Activated CD4-positive, alpha-beta T cell treated with anti-CD3 and anti-CD28 coated beads, Interleukin-2, amount 50 U/mL, for 4 hours (primary cell): Measurements from ENCODE around the gene AGPS.
"Not testable (repeated sequence)": the region's sequence is repeated elsewhere in the genome, so short reads cannot be mapped to it uniquely, and the experiment has no call there.

Experiments
- DNase-seq, 2 experiments: peaks; one replicate each; pipeline ENCODE4 v3.0.0-alpha.2; 2020

AGPS gene

GRCh38 chr2:177476897-177477296, 84.3 kb downstream of the AGPS start:
- DNase-seq = no peak

GRCh38 chr2:177478029-177478428, 85.5 kb downstream of the AGPS start:
- DNase-seq = no peak

GRCh38 chr2:177478907-177479306, 86.3 kb downstream of the AGPS start:
- DNase-seq = no peak

GRCh38 chr2:177482195-177482594, 89.6 kb downstream of the AGPS start:
- DNase-seq = no peak

GRCh38 chr2:177483531-177483930, 91.0 kb downstream of the AGPS start:
- DNase-seq = no peak

- no peak for DNase-seq
Measured at GRCh38 chr2:177484180-177484795, 91.7 kb downstream of the AGPS start.

GRCh38 chr2:177485657-177486056, 93.1 kb downstream of the AGPS start:
- not testable (repeated sequence) for DNase-seq

- DNase-seq = no peak
Measured at GRCh38 chr2:177489719-177490301, 97.2 kb downstream of the AGPS start.

GRCh38 chr2:177495945-177496344, 103.4 kb downstream of the AGPS start:
- DNase-seq = no peak

GRCh38 chr2:177496921-177497320, 104.3 kb downstream of the AGPS start:
- DNase-seq = no peak

- no peak for DNase-seq
Measured at GRCh38 chr2:177501186-177501585, 108.6 kb downstream of the AGPS start.

GRCh38 chr2:177506505-177506904, 113.9 kb downstream of the AGPS start:
- no peak for DNase-seq

GRCh38 chr2:177506998-177507397, 114.4 kb downstream of the AGPS start:
- no peak for DNase-seq

- no peak for DNase-seq
Measured at GRCh38 chr2:177516824-177517544, 124.4 kb downstream of the AGPS start.

- no peak for DNase-seq
Measured at GRCh38 chr2:177518754-177519153, 126.2 kb downstream of the AGPS start.

- no peak for DNase-seq
Measured at GRCh38 chr2:177519534-177520115, 127.1 kb downstream of the AGPS start.

- no peak for DNase-seq
Measured at GRCh38 chr2:177520324-177520723, 127.8 kb downstream of the AGPS start.

- no peak for DNase-seq
Measured at GRCh38 chr2:177523781-177524180, 131.2 kb downstream of the AGPS start.

- DNase-seq = no peak
Measured at GRCh38 chr2:177525351-177525924, 132.9 kb downstream of the AGPS start.

GRCh38 chr2:177528351-177528933, 135.9 kb downstream of the AGPS start:
- DNase-seq = no peak

- no peak for DNase-seq
Measured at GRCh38 chr2:177529166-177529565, 136.6 kb downstream of the AGPS start.

GRCh38 chr2:177530561-177530960, 138.0 kb downstream of the AGPS start:
- DNase-seq = no peak

GRCh38 chr2:177531706-177532105, 139.1 kb downstream of the AGPS start:
- DNase-seq = no peak
